Activated T-helper 17 cell treated with anti-CD3 and anti-CD28 coated beads, Interleukin-2, amount 50 U/mL, for 72 hours (primary cell): ENCODE measurements around the gene COA1. TPM values are rescaled to one million over a fixed set of nuclear protein-coding genes. Genes with fewer than 3 reads are reported as not detected.
"Not testable (repeated sequence)": the region's sequence is repeated elsewhere in the genome, so short reads cannot be mapped to it uniquely, and the experiment has no call there.

Experiments
- ATAC-seq: fragments of 150-1000 bp; cut with Tn5 transposase; replicated peaks from 2 replicates; pipeline ENCODE4 v1.10.0; 2021; ENCODE audit warnings: mild to moderate bottlenecking, moderate library complexity
- H3K27ac Mint-ChIP-seq: one replicate; pipeline ENCODE4 v1.8.0; 2022; ENCODE audit warnings: mixed read lengths
- H3K27me3 Mint-ChIP-seq: one replicate; pipeline ENCODE4 v1.8.0; 2022; ENCODE audit warnings: mixed read lengths
- H3K36me3 Mint-ChIP-seq: one replicate; pipeline ENCODE4 v1.8.0; 2022; ENCODE audit warnings: low read depth, mild to moderate bottlenecking, mixed read lengths
- H3K4me1 Mint-ChIP-seq: one replicate; pipeline ENCODE4 v1.8.0; 2022; ENCODE audit warnings: mixed read lengths
- H3K4me3 Mint-ChIP-seq: one replicate; pipeline ENCODE4 v1.8.0; 2022; ENCODE audit warnings: mild to moderate bottlenecking, mixed read lengths
- H3K9me3 Mint-ChIP-seq: one replicate; pipeline ENCODE4 v1.8.0; 2022; ENCODE audit warnings: mixed read lengths
- total RNA-seq, 2 donors: library from RNA; stranded (reverse); gene quantifications; one replicate each; pipeline ENCODE4 v1.2.3, GENCODE V29; 2022

COA1 gene, protein sequence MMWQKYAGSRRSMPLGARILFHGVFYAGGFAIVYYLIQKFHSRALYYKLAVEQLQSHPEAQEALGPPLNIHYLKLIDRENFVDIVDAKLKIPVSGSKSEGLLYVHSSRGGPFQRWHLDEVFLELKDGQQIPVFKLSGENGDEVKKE
- 10 to 100 TPM; 36.1 to 46.2 TPM for total RNA-seq

DNA sequence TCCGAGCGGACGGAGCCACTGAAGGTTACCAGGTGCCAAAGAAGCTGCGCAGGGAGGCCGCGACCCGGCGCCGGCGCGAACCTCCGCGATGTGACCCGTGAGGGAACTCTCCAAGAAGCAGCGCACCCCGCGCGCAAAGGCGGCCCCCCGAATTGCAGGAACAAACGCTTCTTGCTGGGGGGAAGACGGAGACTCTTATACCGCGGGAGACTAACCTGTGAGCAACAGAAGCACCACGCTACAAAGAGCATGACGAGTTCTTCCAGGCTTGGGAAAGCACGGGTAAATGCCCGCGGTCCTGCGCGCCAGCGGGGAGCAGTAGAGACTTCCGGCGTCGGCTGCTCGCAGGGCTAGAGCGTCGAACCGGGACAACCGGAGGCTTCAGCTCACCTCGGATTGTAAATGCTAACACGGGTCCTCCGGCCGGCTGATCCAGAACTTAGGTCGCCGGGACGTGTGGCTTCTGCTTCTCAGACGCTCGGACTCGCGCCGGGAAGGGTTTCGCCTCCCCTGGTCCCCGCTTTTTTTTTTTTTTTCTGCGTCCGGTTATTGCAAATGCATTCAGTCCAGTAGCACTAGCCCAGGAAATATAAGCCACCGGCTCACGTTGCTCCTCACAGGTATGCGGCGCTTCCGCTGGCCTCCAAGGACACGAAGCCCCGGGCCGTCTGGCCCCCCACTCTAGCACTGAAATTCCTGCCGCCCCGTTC lies at the start of gene COA1:
Gene COA1 (minus strand): TSS at position 310 of the 710 bp plus-strand sequence. CDS start 80,909 bp downstream, outside the sequence.
- Mint-ChIP-seq H3K27me3 (no peaks in the 10 kb centered on the region), H3K27ac (peak within 1 kb of the TSS; percentile 67), H3K36me3 (peaks cover 6% of the 10 kb centered on the region), H3K4me3 (peak within 1 kb of the TSS; percentile 82), H3K4me1 (peaks cover 19% of the 10 kb centered on the region), H3K9me3 (no peaks in the 10 kb centered on the region)
- ATAC-seq = peak; percentile 98

- peak overlapping the region; percentile 29 for H3K4me3 Mint-ChIP-seq
- H3K27me3 Mint-ChIP-seq, ATAC-seq, H3K9me3 Mint-ChIP-seq, H3K36me3 Mint-ChIP-seq: not testable (repeated sequence)
- H3K4me1 Mint-ChIP-seq = peaks cover 19% of the 10 kb centered on the region
- peak overlapping the region; percentile 59 for H3K27ac Mint-ChIP-seq
Observed at GRCh38 chr7:43778293-43779044, 49.1 kb upstream of the COA1 start.

GRCh38 chr7:43775255-43775654 lies 45.9 kb upstream of the COA1 start:
- not testable (repeated sequence) for ATAC-seq, H3K4me1 Mint-ChIP-seq, H3K9me3 Mint-ChIP-seq, H3K27me3 Mint-ChIP-seq, H3K4me3 Mint-ChIP-seq, H3K27ac Mint-ChIP-seq
- H3K36me3 Mint-ChIP-seq = peaks cover 17% of the 10 kb centered on the region

DNA sequence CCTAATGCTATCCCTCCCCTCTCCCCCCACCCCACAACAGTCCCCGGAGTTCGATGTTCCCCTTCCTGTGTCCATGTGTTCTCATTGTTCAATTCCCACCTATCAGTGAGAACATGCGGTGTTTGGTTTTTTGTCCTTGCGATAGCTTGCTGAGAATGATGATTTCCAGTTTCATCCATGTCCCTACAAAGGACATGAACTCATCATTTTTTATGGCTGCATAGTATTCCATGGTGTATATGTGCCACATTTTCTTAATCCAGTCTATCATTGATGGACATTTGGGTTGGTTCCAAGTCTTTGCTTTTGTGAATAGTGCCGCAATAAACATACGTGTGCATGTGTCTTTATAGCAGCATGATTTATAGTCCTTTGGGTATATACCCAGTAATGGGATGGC lies 43.9 kb upstream of the COA1 start:
- not testable (repeated sequence) for H3K9me3 Mint-ChIP-seq, H3K27me3 Mint-ChIP-seq, H3K27ac Mint-ChIP-seq, ATAC-seq, H3K4me1 Mint-ChIP-seq, H3K4me3 Mint-ChIP-seq
- H3K36me3 Mint-ChIP-seq = peaks cover 15% of the 10 kb centered on the region

DNA sequence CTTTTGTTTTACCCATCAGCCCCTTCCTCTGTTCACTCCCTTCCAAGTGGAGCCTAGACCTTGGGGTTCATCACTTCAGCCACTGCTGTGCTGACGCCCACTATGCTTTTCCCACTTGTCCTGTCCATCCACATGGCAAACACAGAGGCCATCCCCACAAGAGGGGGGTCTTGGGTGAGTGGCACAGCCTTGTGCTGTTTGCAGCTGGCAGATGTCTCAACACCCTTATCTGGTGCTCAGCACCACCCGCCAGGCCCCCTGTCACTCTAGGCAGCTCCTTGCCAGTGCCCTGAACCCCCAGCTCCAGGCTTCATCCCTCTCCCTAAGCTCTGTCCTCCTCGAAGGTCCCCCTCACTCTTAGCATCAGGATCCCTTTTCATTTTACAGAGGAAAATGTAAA lies 42.2 kb upstream of the COA1 start:
- H3K27me3 Mint-ChIP-seq = no peaks in the 10 kb centered on the region
- H3K4me1 Mint-ChIP-seq = no peaks in the 10 kb centered on the region
- ATAC-seq = no peak
- H3K27ac Mint-ChIP-seq = no peak overlapping the region
- H3K36me3 Mint-ChIP-seq = peaks cover 15% of the 10 kb centered on the region
- no peaks in the 10 kb centered on the region for H3K9me3 Mint-ChIP-seq
- H3K4me3 Mint-ChIP-seq = no peak overlapping the region

- no peak overlapping the region for H3K4me3 Mint-ChIP-seq
- H3K27ac Mint-ChIP-seq = no peak overlapping the region
- H3K27me3 Mint-ChIP-seq = no peaks in the 10 kb centered on the region
- H3K36me3 Mint-ChIP-seq = peaks cover 15% of the 10 kb centered on the region
- no peak for ATAC-seq
- H3K4me1 Mint-ChIP-seq = no peaks in the 10 kb centered on the region
- H3K9me3 Mint-ChIP-seq = no peaks in the 10 kb centered on the region
Observed at GRCh38 chr7:43771128-43771527, 41.8 kb upstream of the COA1 start.

GRCh38 chr7:43769791-43770465 lies 40.6 kb upstream of the COA1 start:
- Mint-ChIP-seq H3K27ac (no peak overlapping the region), H3K4me1 (peaks cover under 1% of the 10 kb centered on the region), H3K4me3 (no peak overlapping the region), H3K9me3 (no peaks in the 10 kb centered on the region), H3K36me3 (peaks cover 15% of the 10 kb centered on the region), H3K27me3 (no peaks in the 10 kb centered on the region)
- no peak for ATAC-seq

DNA sequence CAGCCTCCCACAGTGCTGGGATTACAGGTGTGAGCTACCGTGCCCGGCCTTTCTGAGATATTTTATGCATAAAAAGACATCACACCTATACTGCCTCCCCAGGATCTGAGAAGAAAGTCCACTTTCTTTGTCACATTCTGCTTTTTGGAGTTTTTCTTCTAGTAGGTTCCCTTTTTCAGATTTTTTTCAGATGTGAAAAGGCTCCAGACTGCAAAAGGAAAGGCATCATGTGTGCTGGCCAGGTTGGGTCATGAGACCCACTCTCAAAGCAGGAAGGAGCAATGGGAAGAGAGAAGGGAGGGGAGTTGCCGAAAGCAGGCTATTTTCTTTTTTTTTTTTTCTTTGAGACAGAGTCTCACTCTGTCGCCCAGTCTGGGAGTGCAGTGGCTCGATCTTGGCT lies 40.0 kb upstream of the COA1 start:
- peaks cover 15% of the 10 kb centered on the region for H3K36me3 Mint-ChIP-seq
- no peaks in the 10 kb centered on the region for H3K9me3 Mint-ChIP-seq
- no peak for ATAC-seq
- no peak overlapping the region for H3K4me3 Mint-ChIP-seq
- H3K27ac Mint-ChIP-seq = no peak overlapping the region
- no peaks in the 10 kb centered on the region for H3K27me3 Mint-ChIP-seq
- H3K4me1 Mint-ChIP-seq = peaks cover 7% of the 10 kb centered on the region

GRCh38 chr7:43768887-43769272 lies 39.6 kb upstream of the COA1 start:
- no peaks in the 10 kb centered on the region for H3K27me3 Mint-ChIP-seq
- ATAC-seq = peak; percentile 72
- no peak overlapping the region for H3K4me3 Mint-ChIP-seq
- no peak overlapping the region for H3K27ac Mint-ChIP-seq
- H3K36me3 Mint-ChIP-seq = peaks cover 15% of the 10 kb centered on the region
- H3K4me1 Mint-ChIP-seq = peaks cover 10% of the 10 kb centered on the region
- H3K9me3 Mint-ChIP-seq = no peaks in the 10 kb centered on the region

- ATAC-seq = peak; percentile 6
- Mint-ChIP-seq H3K4me1 (peaks cover 10% of the 10 kb centered on the region), H3K27ac (no peak overlapping the region), H3K4me3 (no peak overlapping the region), H3K36me3 (peaks cover 15% of the 10 kb centered on the region), H3K9me3 (no peaks in the 10 kb centered on the region), H3K27me3 (no peaks in the 10 kb centered on the region)
Observed at GRCh38 chr7:43768201-43768886, 39.0 kb upstream of the COA1 start.

GRCh38 chr7:43767311-43767710 lies 38.0 kb upstream of the COA1 start:
- Mint-ChIP-seq H3K36me3 (peaks cover 4% of the 10 kb centered on the region), H3K27me3 (no peaks in the 10 kb centered on the region), H3K27ac (no peak overlapping the region), H3K9me3 (no peaks in the 10 kb centered on the region), H3K4me1 (peaks cover 10% of the 10 kb centered on the region), H3K4me3 (no peak overlapping the region)
- ATAC-seq = no peak

DNA sequence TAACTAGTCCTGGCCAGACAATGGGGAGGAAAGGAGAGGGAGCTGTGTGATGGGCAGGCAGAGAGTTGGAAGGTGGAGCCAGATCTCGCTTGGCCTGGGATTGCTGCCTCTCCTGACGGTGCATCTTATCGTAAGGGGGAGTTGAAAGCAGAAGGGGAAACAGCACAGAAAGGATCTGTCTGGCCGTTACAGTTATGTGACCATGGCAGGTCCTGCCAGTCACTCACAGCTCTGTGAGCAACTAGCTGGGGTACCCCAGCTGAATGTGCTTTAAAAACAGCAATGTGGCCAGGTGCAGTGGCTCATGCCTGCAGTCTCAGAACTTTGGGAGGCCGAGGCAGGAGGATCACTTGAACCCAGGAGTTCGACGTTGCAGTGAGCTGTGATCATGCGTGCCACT lies 37.2 kb upstream of the COA1 start:
- ATAC-seq = no peak
- Mint-ChIP-seq H3K27me3 (no peaks in the 10 kb centered on the region), H3K27ac (no peak overlapping the region), H3K4me3 (no peak overlapping the region), H3K9me3 (no peaks in the 10 kb centered on the region), H3K4me1 (peaks cover 10% of the 10 kb centered on the region), H3K36me3 (no peaks in the 10 kb centered on the region)

DNA sequence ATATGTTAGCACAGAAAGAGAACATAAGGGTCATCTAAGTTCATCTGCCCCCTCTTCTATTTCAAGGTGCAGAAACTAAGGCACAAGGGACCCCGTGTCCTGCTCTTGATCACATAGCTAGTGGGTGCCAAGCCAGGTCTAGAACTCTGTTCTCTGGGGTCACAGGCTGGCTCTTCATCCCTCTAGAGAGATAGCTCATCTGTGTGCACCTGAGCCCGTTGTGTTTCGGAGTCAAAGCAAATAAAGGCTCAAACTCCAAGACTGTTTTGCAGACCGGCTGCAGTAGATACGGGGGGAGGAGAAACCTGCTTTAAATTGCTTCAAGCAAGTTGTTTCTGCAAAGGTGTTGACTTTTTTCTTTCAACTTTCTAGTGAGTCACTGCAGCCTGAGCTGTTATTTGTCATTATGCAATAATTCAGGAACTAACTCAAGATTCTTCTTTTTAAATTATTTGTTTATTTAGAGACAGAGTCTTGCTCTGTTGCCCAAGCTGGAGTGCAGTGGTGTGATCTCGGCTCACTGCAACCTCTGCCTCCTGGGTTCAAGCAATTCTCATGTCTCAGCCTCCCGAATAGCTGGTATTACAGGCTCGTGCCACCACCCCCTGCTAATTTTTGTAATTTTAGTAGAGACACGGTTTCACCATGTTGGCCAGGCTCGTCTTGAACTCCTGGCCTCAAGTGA lies 35.6 kb upstream of the COA1 start:
- Mint-ChIP-seq H3K36me3 (no peaks in the 10 kb centered on the region), H3K4me3 (peak overlapping the region; percentile 66), H3K27me3 (no peaks in the 10 kb centered on the region), H3K9me3 (no peaks in the 10 kb centered on the region), H3K27ac (no peak overlapping the region), H3K4me1 (peaks cover 14% of the 10 kb centered on the region)
- no peak for ATAC-seq
